COLO829 (cell line): Measurements from ENCODE around the gene DCAF7.

ENCODE experiments used
- DNase-seq: peaks from one replicate; pipeline ENCODE4 v3.0.0; 2012; ENCODE audit warnings: low spot score

The DCAF7 gene

GRCh38 chr17:63588797-63589196 lies 38.5 kb downstream of the DCAF7 start:
- no peak for DNase-seq

GRCh38 chr17:63589646-63590045 lies 39.4 kb downstream of the DCAF7 start:
- DNase-seq = no peak

- no peak for DNase-seq
Measured at GRCh38 chr17:63592797-63593196, 42.5 kb downstream of the DCAF7 start.

GRCh38 chr17:63595132-63595531 lies 44.9 kb downstream of the DCAF7 start:
- DNase-seq = no peak

- no peak for DNase-seq
Measured at GRCh38 chr17:63596856-63597586, 46.7 kb downstream of the DCAF7 start.

- DNase-seq = no peak
Measured at GRCh38 chr17:63598281-63598680, 48.0 kb downstream of the DCAF7 start.

- DNase-seq = peak; percentile 86
Measured at GRCh38 chr17:63600569-63601438, 50.5 kb downstream of the DCAF7 start, which contains the start of gene TACO1. TACO1 (plus strand) TSS chr17:63600895; CDS start chr17:63601084, 189 bp downstream.

- no peak for DNase-seq
Measured at GRCh38 chr17:63601439-63602371, 51.4 kb downstream of the DCAF7 start.

GRCh38 chr17:63609816-63610573 lies 59.7 kb downstream of the DCAF7 start:
- no peak for DNase-seq

GRCh38 chr17:63610854-63611253 lies 60.6 kb downstream of the DCAF7 start:
- DNase-seq = no peak

GRCh38 chr17:63611354-63611753 lies 61.1 kb downstream of the DCAF7 start:
- DNase-seq = no peak

GRCh38 chr17:63613663-63614062 lies 63.4 kb downstream of the DCAF7 start:
- DNase-seq = no peak

GRCh38 chr17:63621229-63621683 lies 71.0 kb downstream of the DCAF7 start:
- DNase-seq = no peak

- peak; percentile 100 for DNase-seq
Measured at GRCh38 chr17:63621684-63622573, 71.7 kb downstream of the DCAF7 start, which contains the start of gene MAP3K3. MAP3K3 (plus strand) TSS chr17:63622417; CDS start chr17:63622760, 343 bp downstream.

GRCh38 chr17:63622574-63623390 lies 72.5 kb downstream of the DCAF7 start:
- peak; percentile 38 for DNase-seq

GRCh38 chr17:63623786-63624530 lies 73.7 kb downstream of the DCAF7 start:
- DNase-seq = peak; percentile 45

GRCh38 chr17:63624531-63624880 lies 74.2 kb downstream of the DCAF7 start:
- DNase-seq = no peak

GRCh38 chr17:63626551-63627180 lies 76.4 kb downstream of the DCAF7 start:
- DNase-seq = no peak
